ENCODE measurements around the gene BCKDHA.
"Not testable (repeated sequence)": the region's sequence is repeated elsewhere in the genome, so short reads cannot be mapped to it uniquely, and the experiment has no call there.

BCKDHA gene

GRCh38 chr19:41367848-41368301 lies 29.7 kb upstream of the BCKDHA start:
- DNase-seq: no peak

- DNase-seq: no peak
These were observed 27.8 kb upstream of the BCKDHA start for GRCh38 chr19:41369769-41370168.

- DNase-seq: not testable (repeated sequence)
These were observed 26.5 kb upstream of the BCKDHA start for GRCh38 chr19:41371119-41371518.

- no peak for DNase-seq
These were observed 26.1 kb upstream of the BCKDHA start for GRCh38 chr19:41371541-41371940.

- DNase-seq: no peak
These were observed 25.1 kb upstream of the BCKDHA start for GRCh38 chr19:41372501-41372900.

- DNase-seq: peak; percentile 94
These were observed 23.6 kb upstream of the BCKDHA start for GRCh38 chr19:41373993-41374392.

- DNase-seq: peak; percentile 20
These were observed 21.2 kb upstream of the BCKDHA start, which contains the start of gene TMEM91 for GRCh38 chr19:41376241-41376997. Gene TMEM91 (plus strand): TSS chr19:41376533. CDS start chr19:41378310, 1,777 bp downstream.

GRCh38 chr19:41376998-41377365 lies 20.6 kb upstream of the BCKDHA start:
- no peak for DNase-seq

GRCh38 chr19:41377977-41378709 lies 19.5 kb upstream of the BCKDHA start:
- DNase-seq: no peak

- not testable (repeated sequence) for DNase-seq
These were observed 16.1 kb upstream of the BCKDHA start for GRCh38 chr19:41381536-41381935.

GRCh38 chr19:41384351-41384750 lies 13.3 kb upstream of the BCKDHA start:
- no peak for DNase-seq

GRCh38 chr19:41386442-41386841 lies 11.2 kb upstream of the BCKDHA start:
- no peak for DNase-seq

- no peak for DNase-seq
These were observed 6.0 kb upstream of the BCKDHA start for GRCh38 chr19:41391618-41392017.

- no peak for DNase-seq
These were observed 4.8 kb upstream of the BCKDHA start for GRCh38 chr19:41392775-41393174.

- DNase-seq: no peak
These were observed 2.3 kb upstream of the BCKDHA start for GRCh38 chr19:41395355-41395754.

- no peak for DNase-seq
These were observed 416 bp downstream of the BCKDHA start for GRCh38 chr19:41398050-41398418.

- DNase-seq: no peak
These were observed 980 bp downstream of the BCKDHA start for GRCh38 chr19:41398598-41398997.

GRCh38 chr19:41399091-41399490 lies 1.5 kb downstream of the BCKDHA start:
- no peak for DNase-seq

GRCh38 chr19:41399525-41399924 lies 1.9 kb downstream of the BCKDHA start:
- no peak for DNase-seq

GRCh38 chr19:41401483-41401882 lies 3.9 kb downstream of the BCKDHA start:
- DNase-seq: no peak

GRCh38 chr19:41402010-41402409 lies 4.4 kb downstream of the BCKDHA start:
- DNase-seq: no peak

- DNase-seq: no peak
These were observed 5.8 kb downstream of the BCKDHA start for GRCh38 chr19:41403181-41403970.

- DNase-seq: no peak
These were observed 8.2 kb downstream of the BCKDHA start for GRCh38 chr19:41405776-41406175.

GRCh38 chr19:41407271-41407670 lies 9.7 kb downstream of the BCKDHA start:
- no peak for DNase-seq
